Suprapubic skin (tissue), 3 donors: ENCODE measurements around the gene KRTAP4-5.

Source experiments
- CTCF ChIP-seq, 2 donors: fragments of 200-600 bp in 1 of 2; fragments of 450-650 bp in 1 of 2; sonication (generic) in 1 of 2; IDR thresholded peaks; one replicate each; pipeline ENCODE4 v1.5.1; 2016 to 2019; ENCODE audit warnings: antibody characterized with exemption in 2 of 2, mild to moderate bottlenecking in 1 of 2, moderate library complexity in 1 of 2
- POLR2AphosphoS5 ChIP-seq, 3 donors: sonication (generic); formaldehyde crosslinking; IDR thresholded peaks; one replicate each; pipeline ENCODE4 v1.6.1; 2017; ENCODE audit warnings: antibody characterized with exemption in 3 of 3

DNA sequence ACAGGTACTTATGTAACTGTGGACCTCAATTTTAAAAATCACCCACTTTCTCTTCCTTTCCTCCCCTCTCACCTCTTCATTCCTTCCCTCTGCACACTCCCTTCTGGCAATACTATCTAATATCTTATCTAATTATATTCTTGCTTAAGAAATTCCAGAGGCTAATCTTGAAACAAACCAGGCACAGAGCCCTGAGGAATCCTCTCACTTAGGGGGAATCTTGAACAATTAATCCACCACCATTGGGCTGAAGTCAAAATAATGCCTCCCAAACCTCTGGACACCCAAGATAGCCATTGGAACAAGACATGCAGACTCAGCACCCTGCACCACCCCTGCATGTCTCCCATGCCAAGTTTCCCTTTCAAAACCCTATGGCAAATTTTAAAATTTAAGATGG lies 8.3 kb downstream of the KRTAP4-5 start:
- TF ChIP-seq CTCF (IDR thresholded peaks at IDR 0.05) = no peak
- no peak for TF ChIP-seq POLR2AphosphoS5 (IDR thresholded peaks at IDR 0.05)
